Activated CD8-positive, alpha-beta T cell treated with anti-CD3 and anti-CD28 coated beads, Interleukin-2, amount 10 ng/mL, durations not matched to agents 7 days and 5 days (primary cell): ENCODE data around the gene SLC25A25. TPM values are rescaled to one million over a fixed set of nuclear protein-coding genes. Genes with fewer than 3 reads are reported as not detected.

Source experiments
- ATAC-seq: fragments of 150-1000 bp; cut with Tn5 transposase; one replicate; pipeline ENCODE4 v1.10.0; 2021; ENCODE audit warnings: moderate library complexity
- CTCF ChIA-PET: fragments of 350-600 bp; sonication (Branson Sonifier 250); formaldehyde crosslinking; loops from one replicate; lab custom pipeline; 2021; ENCODE audit warnings: antibody characterized with exemption; lab: Charles Lee
- POLR2A ChIA-PET: fragments of 350-600 bp; sonication (Branson Sonifier 250); formaldehyde crosslinking; loops from one replicate; lab custom pipeline; 2021; ENCODE audit warnings: antibody characterized with exemption; lab: Charles Lee
- DNase-seq: peaks from one replicate; pipeline ENCODE4 v3.0.0-alpha.2; 2020
- H3K27ac Mint-ChIP-seq: one replicate; pipeline ENCODE4 v1.8.0; 2021; ENCODE audit warnings: mild to moderate bottlenecking, mixed read lengths
- H3K27me3 Mint-ChIP-seq: one replicate; pipeline ENCODE4 v1.8.0; 2021; ENCODE audit warnings: low read depth, mixed read lengths
- H3K36me3 Mint-ChIP-seq: one replicate; pipeline ENCODE4 v1.8.0; 2021; ENCODE audit warnings: low read depth, mixed read lengths
- H3K4me1 Mint-ChIP-seq: one replicate; pipeline ENCODE4 v1.8.0; 2021; ENCODE audit warnings: low read depth, mixed read lengths
- H3K4me3 Mint-ChIP-seq: one replicate; pipeline ENCODE4 v1.8.0; 2021; ENCODE audit warnings: mild to moderate bottlenecking, mixed read lengths
- H3K9me3 Mint-ChIP-seq: one replicate; pipeline ENCODE4 v1.8.0; 2022; ENCODE audit warnings: mixed read lengths; ENCODE audit not compliant: insufficient read depth
- total RNA-seq, 2 experiments: library from RNA; stranded (reverse); gene quantifications; one replicate each; pipeline ENCODE4 v1.2.3, GENCODE V29; 2021

Gene SLC25A25
- total RNA-seq, 2 experiments from 2014 or later: 17.2 to 19.2 TPM

DNA sequence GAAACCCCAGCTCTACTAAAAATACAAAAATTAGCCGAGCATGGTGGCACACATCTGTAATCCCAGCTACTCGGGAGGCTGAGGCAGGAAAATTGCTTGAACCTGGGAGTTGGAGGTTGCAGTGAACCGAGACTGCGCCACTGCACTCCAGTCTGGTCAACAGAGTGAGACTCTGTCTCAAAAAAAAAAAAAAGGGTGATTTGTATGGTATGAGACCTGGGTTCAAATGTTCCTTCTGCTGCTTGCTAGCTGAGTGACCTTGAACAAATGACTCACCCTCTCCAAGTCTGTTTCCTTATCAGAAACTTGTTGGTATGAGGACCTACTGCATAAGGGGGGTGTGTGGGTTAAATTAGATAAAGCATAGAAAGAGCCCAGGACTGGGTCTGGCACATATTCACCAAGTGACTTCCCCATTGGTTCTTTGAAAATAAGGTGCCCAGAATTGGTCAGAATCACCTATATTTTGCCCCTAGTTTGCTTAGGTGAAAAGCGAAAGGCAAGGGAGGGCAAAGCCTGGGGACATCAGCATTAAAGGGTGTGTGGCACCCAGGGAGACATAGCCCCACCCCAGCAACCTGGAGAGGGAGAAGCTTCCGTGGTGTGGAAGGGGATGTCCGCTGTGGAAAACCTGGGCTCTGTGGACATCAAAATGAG, 9.9 kb downstream of the SLC25A25 start:
- Mint-ChIP-seq H3K4me1 (peaks cover 54% of the 10 kb centered on the region), H3K9me3 (no peaks in the 10 kb centered on the region), H3K4me3 (no peak overlapping the region), H3K27me3 (no peaks in the 10 kb centered on the region), H3K27ac (peak overlapping the region; percentile 46), H3K36me3 (peaks cover 42% of the 10 kb centered on the region)
- no peak for DNase-seq
- ATAC-seq: peak; percentile 22
- POLR2A ChIA-PET: interaction anchor here (1.1 to 1.4 kb wide), 2 partner anchors 10 to 11 kb away, joined by 6 read pairs; partner anchors contain the start of genes NAIF1 and SLC25A25
- CTCF ChIA-PET: interaction anchor here (0.8 to 2.3 kb wide), 6 partner anchors 10 to 44 kb away, joined by 3 to 6 read pairs (median 5); partner anchors contain the start of genes NAIF1 and SLC25A25

DNA sequence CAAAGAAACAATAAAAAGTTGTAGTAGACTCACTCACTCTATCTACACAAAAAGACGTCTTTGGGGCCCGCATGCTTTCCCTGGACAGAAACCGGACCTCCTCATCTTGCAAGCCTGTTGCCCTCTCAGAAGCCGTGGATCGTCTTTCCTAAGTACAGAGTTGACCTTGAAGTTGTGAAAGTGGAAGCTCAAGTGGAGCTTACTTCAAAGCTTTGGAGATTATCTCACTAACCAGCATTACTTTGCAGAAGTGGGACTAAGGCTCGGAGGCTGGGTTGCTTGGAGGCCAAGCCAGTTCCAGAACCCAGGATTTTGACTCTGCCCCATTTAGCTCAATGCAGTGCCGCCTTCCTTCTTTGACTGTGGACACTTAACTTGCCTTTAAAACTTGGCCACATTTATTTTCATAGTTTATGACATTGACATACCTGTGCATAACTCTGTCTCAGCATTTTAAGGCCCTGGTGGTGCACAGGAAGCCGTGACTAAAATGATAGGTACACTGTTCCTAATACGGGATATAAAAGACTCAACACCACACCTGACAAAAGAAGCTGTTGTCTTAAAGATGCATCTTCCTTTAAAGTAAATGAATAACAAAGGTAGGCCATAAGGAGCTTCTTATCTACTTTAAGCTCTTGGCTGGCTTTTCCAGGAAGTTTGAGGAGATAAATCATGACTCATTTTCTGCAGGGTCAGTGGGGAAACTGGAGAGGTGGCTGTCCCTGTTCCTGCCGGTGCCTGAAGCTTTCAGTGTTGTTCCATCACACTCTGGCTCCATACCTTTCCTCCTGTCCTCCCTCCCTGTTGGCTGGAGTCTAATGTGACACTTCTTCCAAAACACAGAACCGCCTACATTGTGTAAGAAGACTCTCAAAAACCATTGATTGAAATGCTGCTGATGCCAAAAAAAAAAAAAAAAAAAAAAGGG, 10.7 kb downstream of the SLC25A25 start:
- H3K27ac Mint-ChIP-seq: peak overlapping the region; percentile 68

DNA sequence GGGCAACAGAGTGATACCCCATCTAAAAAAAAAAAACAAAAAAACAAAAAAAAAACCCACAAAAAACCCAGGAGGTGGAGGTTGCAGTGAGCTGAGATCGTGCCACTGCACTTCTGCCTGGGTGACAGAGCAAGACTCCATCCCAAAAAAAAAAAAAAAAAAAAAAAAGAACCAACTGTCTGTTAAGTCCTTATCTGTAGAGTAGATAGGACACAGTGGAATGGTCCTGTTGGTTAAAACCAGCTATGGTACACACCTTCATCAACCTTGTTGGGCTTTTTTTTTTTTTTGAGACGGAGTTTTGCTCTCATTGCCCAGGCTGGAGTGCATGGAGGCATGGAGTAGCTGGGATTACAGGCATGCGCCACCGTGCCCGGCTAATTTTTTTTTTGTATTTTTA, 12.2 kb downstream of the SLC25A25 start:
- POLR2A ChIA-PET: no interaction called here
- Mint-ChIP-seq H3K4me3 (no peak overlapping the region), H3K36me3 (peaks cover 39% of the 10 kb centered on the region), H3K9me3 (no peaks in the 10 kb centered on the region), H3K27me3 (no peaks in the 10 kb centered on the region), H3K27ac (no peak overlapping the region), H3K4me1 (peaks cover 42% of the 10 kb centered on the region)
- CTCF ChIA-PET: interaction anchor here (0.7 to 2.9 kb wide), 7 partner anchors 8 to 138 kb away, joined by 3 to 11 read pairs (median 4); no protein-coding TSS in a partner anchor
- ATAC-seq (no peak), DNase-seq (no peak)

More for the DNA sequence above, 10.7 kb downstream of the SLC25A25 start:
- H3K4me3 Mint-ChIP-seq: no peak overlapping the region
- DNase-seq (no peak), ATAC-seq (peak; percentile 26)
- peaks cover 38% of the 10 kb centered on the region for H3K36me3 Mint-ChIP-seq
- H3K27me3 Mint-ChIP-seq: no peaks in the 10 kb centered on the region
- POLR2A ChIA-PET: interaction anchor here (1.4 kb wide), 1 partner anchor 11 kb away, joined by 6 read pairs; the partner anchor contains the start of genes NAIF1 and SLC25A25
- H3K9me3 Mint-ChIP-seq: no peaks in the 10 kb centered on the region
- CTCF ChIA-PET: interaction anchor here (0.7 to 2.3 kb wide), 10 partner anchors 11 to 124 kb away, joined by 3 to 6 read pairs (median 4); partner anchors contain the start of genes NAIF1 and SLC25A25
- peaks cover 46% of the 10 kb centered on the region for H3K4me1 Mint-ChIP-seq

DNA sequence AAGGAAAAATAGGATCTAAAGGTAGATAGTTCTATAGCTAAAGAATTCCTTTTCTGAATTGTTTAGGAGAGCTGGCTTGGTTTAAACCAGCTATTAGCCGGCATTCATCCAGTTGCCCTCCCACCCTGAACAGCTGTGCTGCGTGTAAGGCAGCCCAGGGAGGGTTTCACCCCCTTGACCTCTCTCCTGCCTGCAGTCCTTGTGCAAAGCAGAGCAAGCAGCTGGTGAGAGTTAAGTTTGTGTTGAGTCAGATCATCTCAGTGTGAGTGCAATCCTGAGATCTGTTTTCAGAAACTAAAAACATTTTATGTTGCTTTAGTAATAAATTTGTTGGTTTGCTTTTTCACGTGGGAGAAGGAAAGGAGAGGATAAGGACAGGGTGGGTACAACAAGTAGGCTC, 13.0 kb downstream of the SLC25A25 start:
- H3K27me3 Mint-ChIP-seq: no peaks in the 10 kb centered on the region
- POLR2A ChIA-PET: no interaction called here
- CTCF ChIA-PET: interaction anchor here (0.8 to 2.9 kb wide), 5 partner anchors 9 to 139 kb away, joined by 3 to 11 read pairs (median 4); no protein-coding TSS in a partner anchor
- no peak for ATAC-seq
- H3K4me1 Mint-ChIP-seq: peaks cover 44% of the 10 kb centered on the region
- no peak overlapping the region for H3K4me3 Mint-ChIP-seq
- H3K36me3 Mint-ChIP-seq: peaks cover 41% of the 10 kb centered on the region
- no peaks in the 10 kb centered on the region for H3K9me3 Mint-ChIP-seq
- peak overlapping the region; percentile 31 for H3K27ac Mint-ChIP-seq
- no peak for DNase-seq

DNA sequence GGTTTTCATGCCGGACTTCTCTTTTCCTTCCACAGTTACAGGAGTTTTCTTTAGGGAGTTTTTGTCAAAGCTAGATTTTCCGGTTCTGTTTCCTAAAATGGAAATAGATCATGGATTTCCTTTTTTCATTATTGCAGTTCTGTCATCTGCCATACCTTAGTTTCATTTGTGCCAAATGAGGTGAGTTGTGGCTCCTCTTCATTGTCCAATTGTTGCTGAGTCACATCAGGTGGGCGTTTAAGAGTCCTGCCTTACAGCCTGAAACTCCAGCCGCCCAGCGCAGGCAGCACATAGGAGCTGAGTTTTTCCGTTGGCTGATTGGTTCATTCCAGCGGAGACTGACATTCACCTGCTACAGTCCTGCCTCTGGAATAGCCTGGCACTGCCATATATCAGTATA, 14.1 kb downstream of the SLC25A25 start:
- no peak for ATAC-seq
- no peak overlapping the region for H3K27ac Mint-ChIP-seq
- H3K9me3 Mint-ChIP-seq: no peaks in the 10 kb centered on the region
- DNase-seq: no peak
- ChIA-PET CTCF (interaction anchor here (2.5 to 2.9 kb wide), 2 partner anchors 10 kb away, joined by 7 to 11 read pairs; no protein-coding TSS in a partner anchor), POLR2A (interaction anchor here (0.7 to 1.6 kb wide), 2 partner anchors 14 to 141 kb away, joined by 3 to 4 read pairs; partner anchors contain the start of gene SLC25A25)
- H3K4me3 Mint-ChIP-seq: no peak overlapping the region
- H3K36me3 Mint-ChIP-seq: peaks cover 33% of the 10 kb centered on the region
- peaks cover 37% of the 10 kb centered on the region for H3K4me1 Mint-ChIP-seq
- no peaks in the 10 kb centered on the region for H3K27me3 Mint-ChIP-seq

DNA sequence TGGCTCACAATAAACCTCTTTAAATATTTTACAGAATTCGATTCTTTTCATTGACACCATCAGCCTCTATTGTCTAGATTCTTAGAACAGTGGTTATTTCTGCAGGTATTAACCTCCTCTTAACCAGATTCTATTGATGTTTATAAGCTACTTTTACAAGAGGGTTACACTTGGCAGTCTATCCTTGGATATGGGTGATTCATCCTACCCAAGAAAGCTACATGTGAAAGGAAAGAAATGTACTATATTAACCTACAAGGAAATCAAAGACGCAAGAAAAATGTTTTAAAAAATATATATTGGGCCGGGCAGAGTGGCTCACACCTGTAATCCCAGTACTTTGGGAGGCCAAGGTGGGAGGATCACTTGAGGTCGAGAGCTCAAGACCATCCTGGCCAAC, 16.7 kb downstream of the SLC25A25 start:
- Mint-ChIP-seq H3K27ac (no peak overlapping the region), H3K4me3 (no peak overlapping the region), H3K27me3 (no peaks in the 10 kb centered on the region), H3K9me3 (no peaks in the 10 kb centered on the region), H3K36me3 (peaks cover 29% of the 10 kb centered on the region), H3K4me1 (peaks cover 35% of the 10 kb centered on the region)
- DNase-seq (no peak), ATAC-seq (no peak)
- ChIA-PET POLR2A (interaction anchor here (1.1 kb wide), 1 partner anchor 10 kb away, joined by 5 read pairs; no protein-coding TSS in a partner anchor), CTCF (interaction anchor here (0.7 to 1.6 kb wide), 6 partner anchors 8 to 142 kb away, joined by 3 to 7 read pairs (median 4); no protein-coding TSS in a partner anchor)

DNA sequence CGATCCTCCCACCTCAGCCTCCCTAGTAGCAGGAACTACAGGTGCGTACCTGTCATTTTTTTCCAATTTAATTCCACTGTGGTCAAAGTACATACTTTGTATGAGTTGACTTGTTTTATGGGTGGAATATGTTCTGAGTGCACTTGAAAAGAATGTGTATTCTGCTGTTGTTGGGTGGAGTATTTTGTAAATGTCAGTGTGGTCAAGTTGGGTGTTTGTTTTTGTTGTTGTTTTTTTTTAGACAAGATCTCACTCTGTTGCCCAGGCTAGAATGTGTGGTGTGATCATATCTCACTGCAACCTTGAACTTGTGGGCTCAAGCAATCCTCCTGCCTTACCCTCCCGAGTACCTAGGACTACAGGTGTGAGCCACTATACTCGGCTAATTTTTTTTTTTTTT, 17.9 kb downstream of the SLC25A25 start:
- Mint-ChIP-seq H3K4me3 (no peak overlapping the region), H3K4me1 (peaks cover 39% of the 10 kb centered on the region), H3K36me3 (peaks cover 32% of the 10 kb centered on the region), H3K9me3 (no peaks in the 10 kb centered on the region), H3K27me3 (no peaks in the 10 kb centered on the region), H3K27ac (no peak overlapping the region)
- POLR2A ChIA-PET: no interaction called here
- no peak for ATAC-seq
- CTCF ChIA-PET: no interaction called here
- no peak for DNase-seq

DNA sequence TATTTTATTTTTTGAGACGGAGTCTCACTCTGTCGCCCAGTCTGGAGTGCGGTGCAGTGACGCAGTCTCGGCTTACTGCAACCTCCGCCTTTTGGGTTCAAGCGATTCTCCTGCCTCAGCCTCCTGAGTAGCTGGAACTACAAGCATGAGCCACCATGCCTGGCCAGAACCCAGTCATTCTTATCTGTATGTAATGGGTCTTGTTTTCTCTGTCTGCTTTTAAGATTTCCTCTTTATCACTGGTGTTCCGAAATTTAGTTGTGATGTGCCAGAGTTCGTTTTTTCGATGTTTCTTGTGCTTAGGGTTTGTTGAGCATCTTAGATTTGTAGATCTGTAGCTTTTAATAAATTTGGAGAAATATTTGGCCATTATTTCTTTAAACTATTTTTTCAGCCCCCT, 19.2 kb downstream of the SLC25A25 start:
- ATAC-seq (no peak), DNase-seq (no peak)
- peaks cover 38% of the 10 kb centered on the region for H3K36me3 Mint-ChIP-seq
- POLR2A ChIA-PET: interaction anchor here (1.1 kb wide), 1 partner anchor 23 kb away, joined by 3 read pairs; no protein-coding TSS in a partner anchor
- no peak overlapping the region for H3K27ac Mint-ChIP-seq
- H3K27me3 Mint-ChIP-seq: no peaks in the 10 kb centered on the region
- H3K4me1 Mint-ChIP-seq: peaks cover 39% of the 10 kb centered on the region
- no peak overlapping the region for H3K4me3 Mint-ChIP-seq
- CTCF ChIA-PET: interaction anchor here (0.8 to 2.3 kb wide), 12 partner anchors 10 to 218 kb away, joined by 3 to 10 read pairs (median 4); partner anchors contain the start of gene NAIF1
- H3K9me3 Mint-ChIP-seq: no peaks in the 10 kb centered on the region

DNA sequence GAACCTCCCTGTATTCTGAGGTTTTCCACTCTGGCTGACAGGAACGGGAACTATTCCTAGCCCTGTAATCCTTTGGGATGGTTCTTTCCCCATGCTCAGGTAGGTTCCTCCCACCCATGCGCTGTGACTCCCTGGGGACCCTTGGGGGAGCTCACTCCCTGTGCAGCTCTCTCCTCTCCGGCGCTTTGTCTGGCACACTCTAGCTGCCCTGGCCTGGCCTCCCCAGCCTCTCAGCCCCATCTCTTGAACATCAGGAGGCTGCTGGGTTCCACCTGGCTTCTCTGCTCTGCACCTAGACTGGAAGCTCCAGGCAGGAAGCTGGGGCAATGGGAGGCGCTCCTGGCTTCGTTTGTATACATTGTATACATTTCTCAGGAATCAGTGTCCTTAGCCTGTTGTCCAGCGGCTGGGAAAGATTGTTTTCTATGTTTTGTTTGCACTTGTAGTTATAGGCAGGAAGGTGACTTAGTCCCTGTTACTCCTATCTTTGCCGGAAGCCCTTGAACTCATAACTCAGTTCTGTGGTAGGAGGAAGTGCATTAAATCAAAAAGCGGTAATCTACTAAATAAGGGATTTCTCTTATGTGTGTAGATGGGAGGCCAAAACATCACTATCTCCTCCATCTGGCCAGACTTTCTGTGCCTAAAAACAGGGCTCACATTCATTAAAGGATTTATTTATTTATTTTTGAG, 20.4 kb downstream of the SLC25A25 start:
- POLR2A ChIA-PET: interaction anchor here (0.6 to 0.9 kb wide), 3 partner anchors 14 to 134 kb away, joined by 3 to 4 read pairs (median 4); no protein-coding TSS in a partner anchor
- CTCF ChIA-PET: interaction anchor here (0.8 to 2.3 kb wide), 12 partner anchors 13 to 219 kb away, joined by 3 to 10 read pairs (median 4); partner anchors contain the start of gene NAIF1
- peak; percentile 48 for ATAC-seq

DNA sequence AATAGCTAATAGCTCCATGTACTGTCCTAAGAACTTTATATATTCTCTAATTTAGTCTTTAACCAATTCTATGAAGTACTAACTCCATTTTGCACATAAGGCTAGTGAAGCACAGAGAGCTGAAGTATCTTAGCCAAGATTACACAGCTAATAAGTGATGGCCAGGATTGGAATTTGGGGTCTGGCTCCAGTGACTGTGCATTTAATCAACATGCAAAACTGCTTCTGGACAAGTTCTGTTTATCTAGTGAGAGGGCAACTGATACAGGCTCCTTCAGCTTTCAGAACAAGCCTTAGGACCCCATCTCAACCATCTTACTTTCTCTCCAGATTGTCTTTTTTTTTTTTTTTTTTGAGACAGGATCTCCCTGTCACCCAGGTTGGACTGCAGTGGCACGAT, 21.3 kb downstream of the SLC25A25 start:
- CTCF ChIA-PET: interaction anchor here (1.0 to 2.3 kb wide), 3 partner anchors 17 to 54 kb away, joined by 3 to 7 read pairs (median 5); no protein-coding TSS in a partner anchor
- ATAC-seq (no peak), DNase-seq (no peak)
- Mint-ChIP-seq H3K36me3 (peaks cover 39% of the 10 kb centered on the region), H3K27me3 (no peaks in the 10 kb centered on the region), H3K4me3 (no peak overlapping the region), H3K27ac (no peak overlapping the region), H3K4me1 (peaks cover 57% of the 10 kb centered on the region), H3K9me3 (no peaks in the 10 kb centered on the region)
- POLR2A ChIA-PET: interaction anchor here (0.7 to 0.9 kb wide), 2 partner anchors 15 to 135 kb away, joined by 3 to 4 read pairs; no protein-coding TSS in a partner anchor

More for the DNA sequence above, 20.4 kb downstream of the SLC25A25 start:
- Mint-ChIP-seq H3K9me3 (no peaks in the 10 kb centered on the region), H3K27me3 (no peaks in the 10 kb centered on the region), H3K36me3 (peaks cover 40% of the 10 kb centered on the region), H3K4me1 (peaks cover 50% of the 10 kb centered on the region), H3K27ac (peak overlapping the region; percentile 50), H3K4me3 (no peak overlapping the region)
- DNase-seq: no peak
